Esophagus squamous epithelium (tissue), 5 donors: ENCODE data around the gene CHAMP1. TPM values are rescaled to one million over a fixed set of nuclear protein-coding genes. Genes with fewer than 3 reads are reported as not detected.
A peak's percentile ranks its signal among the peaks of the same experiment; 100 is the strongest.
"Not testable (repeated sequence)": the region's sequence is repeated elsewhere in the genome, so short reads cannot be mapped to it uniquely, and the experiment has no call there.

ENCODE experiments used
- DNase-seq: peaks from one replicate; lab custom pipeline; 2025; lab: John Stamatoyannopoulos, UW
- H3K27ac ChIP-seq, 4 donors: fragments of 200-600 bp; sonication (generic); one replicate each; pipeline ENCODE4 v1.5.1; 2016 to 2019; ENCODE audit warnings: mild to moderate bottlenecking in 1 of 4
- H3K27me3 ChIP-seq, 4 donors: fragments of 200-600 bp; sonication (generic); 1 replicate in 3 of 4; 2 replicates in 1 of 4; pipeline versions ENCODE4 v1.5.1 to v1.6.0; 2017 to 2021; ENCODE audit warnings: antibody characterized with exemption in 1 of 4
- H3K36me3 ChIP-seq, 3 donors: fragments of 200-600 bp; sonication (generic); one replicate each; pipeline ENCODE4 v1.5.1; 2016 to 2019
- H3K4me1 ChIP-seq, 3 donors: fragments of 200-600 bp; sonication (generic); one replicate each; pipeline ENCODE4 v1.5.1; 2017 to 2019
- H3K4me3 ChIP-seq, 4 donors: fragments of 200-600 bp; sonication (generic); 1 replicate in 3 of 4; 2 replicates in 1 of 4; pipeline ENCODE4 v1.5.1; 2016 to 2019; ENCODE audit warnings: mild to moderate bottlenecking in 2 of 4, moderate library complexity in 1 of 4
- H3K9me3 ChIP-seq, 3 donors: fragments of 200-600 bp; sonication (generic); one replicate each; pipeline ENCODE4 v1.5.1; 2016 to 2019
- CTCF ChIP-seq, 6 experiments: fragments of 450-650 bp in 4 of 6; fragments of 200-600 bp in 2 of 6; sonication (generic) in 2 of 6; IDR thresholded peaks; one replicate each; pipeline ENCODE4 v1.5.1; 2016 to 2019; ENCODE audit warnings: antibody characterized with exemption in 6 of 6, mild to moderate bottlenecking in 4 of 6, moderate library complexity in 4 of 6
- POLR2A ChIP-seq, 4 donors: fragments of 450-650 bp; IDR thresholded peaks; one replicate each; pipeline ENCODE4 v1.6.1; 2017; ENCODE audit warnings: antibody characterized with exemption in 4 of 4, mild to moderate bottlenecking in 4 of 4, moderate library complexity in 3 of 4
- WGBS, 2 donors: methylation state at CpG; one replicate each; pipeline ENCODE4 v1.1.5; 2018; 5-methylcytosine and 5-hydroxymethylcytosine counted together
- intact Hi-C: fragments of 100-400 bp; cut with DNase I; formaldehyde crosslinking; loops from one replicate; pipeline ENCODE4 v1.15.0; 2022
- small RNA-seq, 4 donors: library from RNA; depleted of rRNA; stranded (forward); fragments of <200 nt; gene quantifications; one replicate each; pipeline ENCODE3, GENCODE V24; 2016
- total RNA-seq, 4 donors: library from RNA; depleted of rRNA; stranded (reverse); fragments of >200 nt; gene quantifications; one replicate each; pipeline ENCODE4 v1.1.0, GENCODE V29; 2016
- donor health status: DM: yes; HTN: yes; CAD: no.

The CHAMP1 gene
- total RNA-seq, 4 donors from 2014 or later, result 7.8 to 16.8 (median 9.8) TPM

- WGBS, 2 donors, result 60 to 66% methylated on average over 6 to 7 of the region's 14 CpGs
- TF ChIP-seq POLR2A (IDR thresholded peaks at IDR 0.05) (no peak), CTCF (IDR thresholded peaks at IDR 0.05) (no peak)
- intact Hi-C loops, result no loop called here
Observed at GRCh38 chr13:114341003-114341777, 26.9 kb downstream of the CHAMP1 start.

GRCh38 chr13:114347256-114347655 lies 33.0 kb downstream of the CHAMP1 start:
- H3K27ac ChIP-seq, H3K36me3 ChIP-seq, intact Hi-C loops, DNase-seq, H3K9me3 ChIP-seq, H3K4me3 ChIP-seq, H3K4me1 ChIP-seq: not testable (repeated sequence)
- WGBS, 2 donors, result 55% methylated on average over 3 of the region's 3 CpGs; no CpG with 5 or more reads in 1 of the 2 donors
- H3K27me3 ChIP-seq, result peaks cover 0 to 50% (median 0%) of the 10 kb centered on the region in 4 donors

More at GRCh38 chr13:114341003-114341777, 26.9 kb downstream of the CHAMP1 start:
- Histone ChIP-seq H3K27me3 (peaks cover 0 to 7% (median 0%) of the 10 kb centered on the region in 4 donors), H3K4me3 (no peak overlapping the region), H3K27ac (no peak overlapping the region), H3K9me3 (no peaks in the 10 kb centered on the region), H3K4me1 (peaks cover 0 to 8% (median 0%) of the 10 kb centered on the region in 3 donors), H3K36me3 (no peaks in the 10 kb centered on the region)
- DNase-seq, result no peak

GRCh38 chr13:114352763-114353162 lies 38.5 kb downstream of the CHAMP1 start:
- peak in 5 of 6 experiments; percentile 14 to 46 (median 17) for TF ChIP-seq CTCF (IDR thresholded peaks at IDR 0.05)
- H3K4me1 ChIP-seq, H3K9me3 ChIP-seq, H3K36me3 ChIP-seq, intact Hi-C loops, H3K27ac ChIP-seq, DNase-seq, H3K4me3 ChIP-seq: not testable (repeated sequence)
- WGBS, 2 donors, result 78 to 87% methylated on average over 13 to 24 of the region's 34 CpGs
- peaks cover 0 to 31% (median 0%) of the 10 kb centered on the region in 4 donors for H3K27me3 ChIP-seq

GRCh38 chr13:114353382-114353781 lies 39.1 kb downstream of the CHAMP1 start:
- H3K27me3 ChIP-seq, result peaks cover 0 to 25% (median 0%) of the 10 kb centered on the region in 4 donors
- H3K4me3 ChIP-seq, H3K9me3 ChIP-seq, DNase-seq, H3K27ac ChIP-seq, intact Hi-C loops, H3K4me1 ChIP-seq, H3K36me3 ChIP-seq: not testable (repeated sequence)
- 78 to 100% methylated on average over 1 to 15 of the region's 38 CpGs for WGBS, 2 donors

Small RNAs within 50 kb of the gene (small RNA-seq; reads per million reads assigned to genes)
- 0 reads per million in 4 donors for gene MIR4502

Other genes with a start within 250 kb of the CHAMP1 start
- gene RASA3, start 181.9 kb upstream of the CHAMP1 start, total RNA-seq, result 1 to 10 TPM; 1.4 to 8.8 (median 3.1) TPM
- gene CFAP97D2, start 135.2 kb upstream of the CHAMP1 start, total RNA-seq, result not detected
- 10 to 100 TPM; 22.9 to 40.2 (median 30.2) TPM for gene CDC16, start 79.6 kb upstream of the CHAMP1 start, total RNA-seq
- gene UPF3A, start 32.9 kb upstream of the CHAMP1 start, total RNA-seq, result 10 to 100 TPM; 19.1 to 42.5 (median 25.6) TPM